SK-N-SH (cell line): ENCODE data around the gene SPEM3. TPM values are rescaled to one million over a fixed set of nuclear protein-coding genes. Genes with fewer than 3 reads are reported as not detected.

Experiments
- CTCF ChIA-PET: fragments of 300-600, 350-600 bp; formaldehyde crosslinking; extraction: SDS; loops from one replicate; lab custom pipeline; 2021; lab: Yijun Ruan, JAX
- POLR2A ChIA-PET: fragments of 350-600 bp; sonication (Branson Sonifier 250); formaldehyde crosslinking; extraction: SDS; loops from one replicate; lab custom pipeline; 2020; ENCODE audit warnings: antibody characterized with exemption, inconsistent platforms; lab: Yijun Ruan, JAX
- DNase-seq: peaks from one replicate; pipeline ENCODE4 v3.0.0; 2012
- H2AFZ ChIP-seq: fragments of 200-600 bp; sonication (generic); 2 replicates; pipeline ENCODE4 v1.8.1; 2016; ENCODE audit warnings: antibody characterized with exemption, mild to moderate bottlenecking, low read depth
- H3F3A ChIP-seq: fragments of 200-600 bp; sonication (generic); replicated peaks from 2 replicates; pipeline ENCODE3; 2016; ENCODE audit warnings: antibody characterized with exemption, mild to moderate bottlenecking; ENCODE audit not compliant: insufficient read depth
- H3K27ac ChIP-seq, 2 experiments: fragments of 200-500 bp in 1 of 2; fragments of 200-600 bp in 1 of 2; sonication (Bioruptor generic) in 1 of 2; sonication (generic), shearing (Covaris generic) in 1 of 2; 2 replicates each; pipeline versions ENCODE4 v1.5.1 to v1.6.1; 2014 to 2016; ENCODE audit warnings: low read depth in 2 of 2, inconsistent platforms in 1 of 2, low read length in 1 of 2, mild to moderate bottlenecking in 1 of 2, mixed read lengths in 1 of 2
- H3K27me3 ChIP-seq: fragments of 200-600 bp; sonication (generic), shearing (Covaris generic); 2 replicates; pipeline ENCODE4 v1.6.1; 2016; ENCODE audit warnings: mixed run types; ENCODE audit not compliant: insufficient read depth
- H3K36me3 ChIP-seq, 2 experiments: fragments of 200-500 bp in 1 of 2; fragments of 200-600 bp in 1 of 2; sonication (Bioruptor generic) in 1 of 2; sonication (generic) in 1 of 2; replicated peaks in 1 of 2; 2 replicates each; pipeline versions ENCODE3 to v1.5.1; 2014 to 2016; ENCODE audit warnings: low read length in 1 of 2, mild to moderate bottlenecking in 1 of 2; ENCODE audit not compliant: insufficient read depth in 2 of 2, control insufficient read depth in 1 of 2
- H3K4me1 ChIP-seq, 2 experiments: fragments of 200-500 bp in 1 of 2; fragments of 200-600 bp in 1 of 2; sonication (Bioruptor generic) in 1 of 2; sonication (generic), shearing (Covaris generic) in 1 of 2; 2 replicates each; pipeline versions ENCODE4 v1.5.1 to v1.6.1; 2014 to 2016; ENCODE audit warnings: low read depth in 1 of 2, low read length in 1 of 2, mixed run types in 1 of 2; ENCODE audit not compliant: insufficient read depth in 2 of 2, control insufficient read depth in 1 of 2
- H3K4me2 ChIP-seq: fragments of 200-600 bp; sonication (generic), shearing (Covaris generic); 2 replicates; pipeline ENCODE4 v1.6.1; 2017; ENCODE audit warnings: mixed run types
- H3K4me3 ChIP-seq, 2 experiments: fragments of 200-500 bp in 1 of 2; fragments of 200-600 bp in 1 of 2; sonication (Bioruptor generic) in 1 of 2; sonication (generic), shearing (Covaris generic) in 1 of 2; 2 replicates each; pipeline versions ENCODE4 v1.5.1 to v1.8.1; 2014 to 2016; ENCODE audit warnings: low read depth in 2 of 2, inconsistent platforms in 1 of 2, low read length in 1 of 2, mild to moderate bottlenecking in 1 of 2, mixed read lengths in 1 of 2, moderate library complexity in 1 of 2
- H3K79me2 ChIP-seq: fragments of 200-600 bp; sonication (generic); 2 replicates; pipeline ENCODE4 v1.8.1; 2017; ENCODE audit warnings: mild to moderate bottlenecking; ENCODE audit not compliant: insufficient read depth
- H3K9ac ChIP-seq: fragments of 200-600 bp; sonication (generic); 2 replicates; pipeline ENCODE4 v1.6.1; 2017; ENCODE audit warnings: mixed run types
- H3K9me2 ChIP-seq: fragments of 200-600 bp; sonication (generic); 2 replicates; pipeline ENCODE4 v1.6.1; 2017; ENCODE audit warnings: mixed run types
- H3K9me3 ChIP-seq: fragments of 200-600 bp; sonication (generic); 2 replicates; pipeline ENCODE4 v1.6.1; 2017; ENCODE audit warnings: mixed run types, mild to moderate bottlenecking, moderate library complexity
- H4K20me1 ChIP-seq: fragments of 200-600 bp; sonication (generic); 2 replicates; pipeline ENCODE4 v1.6.1; 2017; ENCODE audit warnings: mild to moderate bottlenecking, mixed run types; ENCODE audit not compliant: insufficient read depth
- EZH2phosphoT487 ChIP-seq: fragments of 200-600 bp; sonication (generic); IDR thresholded peaks from 2 replicates; pipeline ENCODE4 v1.6.1; 2017; ENCODE audit warnings: low read depth, mixed run types, mild to moderate bottlenecking, antibody characterized with exemption, moderate library complexity, borderline replicate concordance
- GATA2 ChIP-seq: sonication (generic); formaldehyde crosslinking; IDR thresholded peaks from 2 replicates; pipeline ENCODE4 v1.5.0; 2020; ENCODE audit warnings: mild to moderate bottlenecking, missing genetic modification reagents
- TAF1 ChIP-seq: IDR thresholded peaks from 2 replicates; pipeline ENCODE4 v1.6.1; 2012; ENCODE audit warnings: low read depth, mild to moderate bottlenecking, low read length, moderate library complexity, borderline replicate concordance
- TEAD4 ChIP-seq: IDR thresholded peaks from 2 replicates; pipeline ENCODE4 v1.4.0; 2012; ENCODE audit warnings: mild to moderate bottlenecking, borderline replicate concordance; ENCODE audit not compliant: insufficient read depth
- WGBS: methylation state at CpG from one replicate; pipeline ENCODE4 v1.1.6; 2017; ENCODE audit warnings: low lambda C conversion rate; 5-methylcytosine and 5-hydroxymethylcytosine counted together
- polyA plus RNA-seq, 3 experiments: library from polyadenylated mRNA; depleted of rRNA; stranded (reverse); fragments of >200 nt; gene quantifications; 2 replicates each; pipeline ENCODE4 v1.2.3, GENCODE V29; 2012
- TF ChIP-seq, protein P1 (sequence below): fragments of 150-350 bp; IDR thresholded peaks from 2 replicates; pipeline ENCODE4 v1.6.1; 2017; ENCODE audit warnings: antibody characterized with exemption, low read length, low read depth, borderline replicate concordance
- TF ChIP-seq, protein P2 (sequence below): IDR thresholded peaks from 2 replicates; pipeline ENCODE4 v1.4.0; 2012; ENCODE audit warnings: low read depth, borderline replicate concordance
- TF ChIP-seq, protein P3 (sequence below): IDR thresholded peaks from 2 replicates; pipeline ENCODE4 v1.4.0; 2012; ENCODE audit warnings: low read depth
- TF ChIP-seq, protein P4 (sequence below): IDR thresholded peaks from 2 replicates; pipeline ENCODE4 v1.6.1; 2012; ENCODE audit warnings: mild to moderate bottlenecking, low read depth, low read length, moderate library complexity

Gene SPEM3
- polyA plus RNA-seq, 1 of the 3 experiments (the other 2 are of a cell fraction), result not detected

DNA sequence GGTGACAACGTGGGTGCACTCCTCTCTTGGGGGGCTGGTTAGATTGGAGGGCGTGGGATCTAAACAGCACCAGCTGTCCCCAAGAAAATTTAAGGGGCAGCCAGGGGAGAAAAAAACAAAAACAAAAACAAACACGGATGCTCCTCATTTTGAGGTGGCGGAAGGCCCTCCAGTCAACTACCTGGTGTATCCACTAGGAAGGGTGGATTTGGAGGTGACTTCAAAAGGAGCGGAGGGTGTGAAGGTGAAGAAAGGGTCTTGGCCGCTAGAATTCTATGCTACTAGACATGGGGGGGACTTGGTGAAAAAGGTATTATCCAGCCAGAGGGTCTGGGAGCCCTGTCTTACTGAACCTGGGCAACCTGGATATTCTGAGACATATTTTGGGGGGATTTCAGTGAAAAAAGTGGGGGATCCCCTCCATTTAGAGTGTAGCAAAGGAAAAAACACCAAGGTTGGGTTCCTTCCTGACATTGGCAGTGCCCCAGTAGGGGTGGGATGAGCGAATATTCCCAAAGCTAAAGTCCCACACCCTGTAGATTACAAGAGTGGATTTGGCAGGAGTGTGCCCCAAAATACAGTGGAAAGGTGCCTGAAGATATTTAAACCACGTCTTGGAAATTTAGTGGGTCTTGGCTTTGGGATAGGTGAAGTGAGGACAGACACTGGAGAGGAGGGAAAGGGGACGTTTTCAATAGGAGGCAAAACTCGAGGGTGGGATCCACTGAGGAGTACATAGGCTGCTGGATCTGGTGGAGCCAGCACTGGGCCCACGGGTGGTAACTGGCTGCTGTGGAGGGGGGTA, 10.2 kb downstream of the SPEM3 start:
- ChIA-PET CTCF (interaction anchor here (0.9 to 3.9 kb wide), 6 partner anchors 18 to 122 kb away, joined by 3 to 27 read pairs (median 13); partner anchors contain the start of genes POLR2A, SENP3 and TMEM95), POLR2A (interaction anchor here (1.6 to 3.3 kb wide), 4 partner anchors 35 to 122 kb away, joined by 5 to 19 read pairs (median 11); partner anchors contain the start of genes POLR2A and TMEM256)
- 83% methylated on average over 11 of the region's 11 CpGs for WGBS
- TF ChIP-seq TEAD4 (no peak), GATA2 (CRISPR knock-in tag) (no peak), EZH2phosphoT487 (no peak), TAF1 (no peak)
- TF ChIP-seq, protein P1, sequence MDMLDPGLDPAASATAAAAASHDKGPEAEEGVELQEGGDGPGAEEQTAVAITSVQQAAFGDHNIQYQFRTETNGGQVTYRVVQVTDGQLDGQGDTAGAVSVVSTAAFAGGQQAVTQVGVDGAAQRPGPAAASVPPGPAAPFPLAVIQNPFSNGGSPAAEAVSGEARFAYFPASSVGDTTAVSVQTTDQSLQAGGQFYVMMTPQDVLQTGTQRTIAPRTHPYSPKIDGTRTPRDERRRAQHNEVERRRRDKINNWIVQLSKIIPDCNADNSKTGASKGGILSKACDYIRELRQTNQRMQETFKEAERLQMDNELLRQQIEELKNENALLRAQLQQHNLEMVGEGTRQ, result no peak
- TF ChIP-seq, protein P2, sequence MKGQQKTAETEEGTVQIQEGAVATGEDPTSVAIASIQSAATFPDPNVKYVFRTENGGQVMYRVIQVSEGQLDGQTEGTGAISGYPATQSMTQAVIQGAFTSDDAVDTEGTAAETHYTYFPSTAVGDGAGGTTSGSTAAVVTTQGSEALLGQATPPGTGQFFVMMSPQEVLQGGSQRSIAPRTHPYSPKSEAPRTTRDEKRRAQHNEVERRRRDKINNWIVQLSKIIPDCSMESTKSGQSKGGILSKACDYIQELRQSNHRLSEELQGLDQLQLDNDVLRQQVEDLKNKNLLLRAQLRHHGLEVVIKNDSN, result no peak
- TF ChIP-seq, protein P3, sequence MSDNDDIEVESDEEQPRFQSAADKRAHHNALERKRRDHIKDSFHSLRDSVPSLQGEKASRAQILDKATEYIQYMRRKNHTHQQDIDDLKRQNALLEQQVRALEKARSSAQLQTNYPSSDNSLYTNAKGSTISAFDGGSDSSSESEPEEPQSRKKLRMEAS, result no peak
- TF ChIP-seq, protein P4, sequence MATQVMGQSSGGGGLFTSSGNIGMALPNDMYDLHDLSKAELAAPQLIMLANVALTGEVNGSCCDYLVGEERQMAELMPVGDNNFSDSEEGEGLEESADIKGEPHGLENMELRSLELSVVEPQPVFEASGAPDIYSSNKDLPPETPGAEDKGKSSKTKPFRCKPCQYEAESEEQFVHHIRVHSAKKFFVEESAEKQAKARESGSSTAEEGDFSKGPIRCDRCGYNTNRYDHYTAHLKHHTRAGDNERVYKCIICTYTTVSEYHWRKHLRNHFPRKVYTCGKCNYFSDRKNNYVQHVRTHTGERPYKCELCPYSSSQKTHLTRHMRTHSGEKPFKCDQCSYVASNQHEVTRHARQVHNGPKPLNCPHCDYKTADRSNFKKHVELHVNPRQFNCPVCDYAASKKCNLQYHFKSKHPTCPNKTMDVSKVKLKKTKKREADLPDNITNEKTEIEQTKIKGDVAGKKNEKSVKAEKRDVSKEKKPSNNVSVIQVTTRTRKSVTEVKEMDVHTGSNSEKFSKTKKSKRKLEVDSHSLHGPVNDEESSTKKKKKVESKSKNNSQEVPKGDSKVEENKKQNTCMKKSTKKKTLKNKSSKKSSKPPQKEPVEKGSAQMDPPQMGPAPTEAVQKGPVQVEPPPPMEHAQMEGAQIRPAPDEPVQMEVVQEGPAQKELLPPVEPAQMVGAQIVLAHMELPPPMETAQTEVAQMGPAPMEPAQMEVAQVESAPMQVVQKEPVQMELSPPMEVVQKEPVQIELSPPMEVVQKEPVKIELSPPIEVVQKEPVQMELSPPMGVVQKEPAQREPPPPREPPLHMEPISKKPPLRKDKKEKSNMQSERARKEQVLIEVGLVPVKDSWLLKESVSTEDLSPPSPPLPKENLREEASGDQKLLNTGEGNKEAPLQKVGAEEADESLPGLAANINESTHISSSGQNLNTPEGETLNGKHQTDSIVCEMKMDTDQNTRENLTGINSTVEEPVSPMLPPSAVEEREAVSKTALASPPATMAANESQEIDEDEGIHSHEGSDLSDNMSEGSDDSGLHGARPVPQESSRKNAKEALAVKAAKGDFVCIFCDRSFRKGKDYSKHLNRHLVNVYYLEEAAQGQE, result no peak
- DNase-seq, result no peak
- Histone ChIP-seq H3K36me3 (peaks cover 0 to 4% of the 10 kb centered on the region in 2 experiments), H3K9me3 (no peaks in the 10 kb centered on the region), H2AFZ (no peak overlapping the region), H4K20me1 (no peaks in the 10 kb centered on the region), H3K4me3 (peak overlapping the region in 1 of 2 experiments; percentile 67; a peak in 1 of 4 replicates), H3F3A (peaks cover 15% of the 10 kb centered on the region), H3K79me2 (peaks cover 7% of the 10 kb centered on the region; the same call in 1 of the 2 replicates), H3K27ac (peak overlapping the region in 1 of 2 experiments; percentile 97; a peak in 1 of 4 replicates), H3K9me2 (no peaks in the 10 kb centered on the region), H3K27me3 (no peaks in the 10 kb centered on the region), H3K4me1 (peaks cover 0 to 27% of the 10 kb centered on the region in 2 experiments; a peak in 1 of 4 replicates), H3K4me2 (peak overlapping the region; percentile 95), H3K9ac (no peak overlapping the region)
